GM18517 (cell line): ENCODE measurements around the gene RPS6KL1.
A peak's percentile ranks its signal among the peaks of the same experiment; 100 is the strongest.

Experiments used
- ATAC-seq: cut with Tn5 transposase; IDR thresholded peaks from one replicate; pipeline ENCODE4 v1.9.1; 2021; ENCODE audit warnings: mild to moderate bottlenecking, moderate library complexity; ENCODE audit not compliant: unreplicated experiment

The RPS6KL1 gene

GRCh38 chr14:74890262-74890661 is 32.8 kb downstream of the RPS6KL1 start:
- ATAC-seq = no peak

- no peak for ATAC-seq
Observed at GRCh38 chr14:74888164-74889158, 34.6 kb downstream of the RPS6KL1 start.

- ATAC-seq = no peak
Observed at GRCh38 chr14:74886001-74886400, 37.1 kb downstream of the RPS6KL1 start.

- peak; percentile 44 for ATAC-seq
Observed at GRCh38 chr14:74882103-74882920, 40.7 kb downstream of the RPS6KL1 start.

GRCh38 chr14:74881431-74882102 is 41.5 kb downstream of the RPS6KL1 start, which contains the start of gene DLST:
Gene DLST (plus strand): TSS chr14:74881916. CDS start chr14:74881954, 38 bp downstream.
- peak; percentile 76 for ATAC-seq

GRCh38 chr14:74879427-74880182 is 43.5 kb downstream of the RPS6KL1 start:
- no peak for ATAC-seq

GRCh38 chr14:74875941-74876913 is 46.8 kb downstream of the RPS6KL1 start, which contains the start of gene PROX2:
Gene PROX2 (minus strand): TSS chr14:74876145. CDS start chr14:74863834, 12,311 bp downstream.
- no peak for ATAC-seq

GRCh38 chr14:74875204-74875603 is 47.9 kb downstream of the RPS6KL1 start:
- no peak for ATAC-seq

- no peak for ATAC-seq
Observed at GRCh38 chr14:74871819-74872218, 51.2 kb downstream of the RPS6KL1 start.

GRCh38 chr14:74868739-74869138 is 54.3 kb downstream of the RPS6KL1 start:
- ATAC-seq = no peak

GRCh38 chr14:74867673-74868072 is 55.4 kb downstream of the RPS6KL1 start:
- ATAC-seq = no peak

- no peak for ATAC-seq
Observed at GRCh38 chr14:74866708-74867389, 56.2 kb downstream of the RPS6KL1 start.

- no peak for ATAC-seq
Observed at GRCh38 chr14:74865156-74865555, 57.9 kb downstream of the RPS6KL1 start.

- no peak for ATAC-seq
Observed at GRCh38 chr14:74864198-74864597, 58.9 kb downstream of the RPS6KL1 start.

GRCh38 chr14:74863274-74863673 is 59.8 kb downstream of the RPS6KL1 start:
- ATAC-seq = no peak

GRCh38 chr14:74861734-74862090 is 61.3 kb downstream of the RPS6KL1 start:
- no peak for ATAC-seq

- no peak for ATAC-seq
Observed at GRCh38 chr14:74860899-74861733, 61.9 kb downstream of the RPS6KL1 start.
